GM08714 (cell line): ENCODE results near the gene RELCH.
"Not testable (repeated sequence)": the region's sequence is repeated elsewhere in the genome, so short reads cannot be mapped to it uniquely, and the experiment has no call there.

ENCODE experiments used
- H3K4me3 ChIP-seq: fragments of 200-500 bp; sonication (Bioruptor generic); 2 replicates; pipeline ENCODE4 v1.5.1; 2014; ENCODE audit warnings: mild to moderate bottlenecking, low read length, inconsistent platforms
- ZNF274 ChIP-seq: IDR thresholded peaks from 2 replicates; pipeline ENCODE4 v1.6.1; 2012; ENCODE audit warnings: mild to moderate bottlenecking, low read depth, low read length

The RELCH gene

GRCh38 chr18:62186774-62187542, at the start of gene RELCH, which contains the start of gene PIGN:
RELCH (plus strand) TSS chr18:62187255; CDS start chr18:62187506, 251 bp downstream.
PIGN (minus strand) TSS chr18:62187056; CDS start chr18:62161353, 25,703 bp downstream.
- no peak for TF ChIP-seq ZNF274
- peak within 1 kb of the TSS; percentile 93 for H3K4me3 ChIP-seq

- TF ChIP-seq ZNF274 = no peak
- no peak overlapping the region for H3K4me3 ChIP-seq
These were observed 48.4 kb upstream of the RELCH start for GRCh38 chr18:62138461-62139235.

GRCh38 chr18:62140259-62140658, 46.8 kb upstream of the RELCH start:
- no peak for TF ChIP-seq ZNF274
- no peak overlapping the region for H3K4me3 ChIP-seq

- H3K4me3 ChIP-seq = no peak overlapping the region
- no peak for TF ChIP-seq ZNF274
These were observed 42.7 kb upstream of the RELCH start for GRCh38 chr18:62144338-62144737.

GRCh38 chr18:62151068-62151771, 35.8 kb upstream of the RELCH start:
- no peak overlapping the region for H3K4me3 ChIP-seq
- no peak for TF ChIP-seq ZNF274

GRCh38 chr18:62152844-62153243, 34.2 kb upstream of the RELCH start:
- no peak overlapping the region for H3K4me3 ChIP-seq
- TF ChIP-seq ZNF274 = no peak

- H3K4me3 ChIP-seq = no peak overlapping the region
- no peak for TF ChIP-seq ZNF274
These were observed 29.2 kb upstream of the RELCH start for GRCh38 chr18:62157843-62158242.

- no peak overlapping the region for H3K4me3 ChIP-seq
- no peak for TF ChIP-seq ZNF274
These were observed 22.7 kb upstream of the RELCH start for GRCh38 chr18:62164310-62164709.

- no peak for TF ChIP-seq ZNF274
- H3K4me3 ChIP-seq = no peak overlapping the region
These were observed 22.1 kb upstream of the RELCH start for GRCh38 chr18:62164855-62165487.

GRCh38 chr18:62165583-62165982, 21.5 kb upstream of the RELCH start:
- no peak for TF ChIP-seq ZNF274

GRCh38 chr18:62166524-62166923, 20.5 kb upstream of the RELCH start:
- not testable (repeated sequence) for H3K4me3 ChIP-seq

More at GRCh38 chr18:62165583-62165982, 21.5 kb upstream of the RELCH start:
- H3K4me3 ChIP-seq = no peak overlapping the region

- H3K4me3 ChIP-seq = no peak overlapping the region
- TF ChIP-seq ZNF274 = no peak
These were observed 16.2 kb upstream of the RELCH start for GRCh38 chr18:62170857-62171256.

GRCh38 chr18:62172298-62172697, 14.8 kb upstream of the RELCH start:
- no peak overlapping the region for H3K4me3 ChIP-seq

GRCh38 chr18:62175521-62175920, 11.5 kb upstream of the RELCH start:
- TF ChIP-seq ZNF274 = no peak
- H3K4me3 ChIP-seq = no peak overlapping the region

More at GRCh38 chr18:62172298-62172697, 14.8 kb upstream of the RELCH start:
- no peak for TF ChIP-seq ZNF274
